ENCODE measurements around the gene NKD2.
"Not testable (repeated sequence)": the region's sequence is repeated elsewhere in the genome, so short reads cannot be mapped to it uniquely, and the experiment has no call there.

The NKD2 gene

DNA sequence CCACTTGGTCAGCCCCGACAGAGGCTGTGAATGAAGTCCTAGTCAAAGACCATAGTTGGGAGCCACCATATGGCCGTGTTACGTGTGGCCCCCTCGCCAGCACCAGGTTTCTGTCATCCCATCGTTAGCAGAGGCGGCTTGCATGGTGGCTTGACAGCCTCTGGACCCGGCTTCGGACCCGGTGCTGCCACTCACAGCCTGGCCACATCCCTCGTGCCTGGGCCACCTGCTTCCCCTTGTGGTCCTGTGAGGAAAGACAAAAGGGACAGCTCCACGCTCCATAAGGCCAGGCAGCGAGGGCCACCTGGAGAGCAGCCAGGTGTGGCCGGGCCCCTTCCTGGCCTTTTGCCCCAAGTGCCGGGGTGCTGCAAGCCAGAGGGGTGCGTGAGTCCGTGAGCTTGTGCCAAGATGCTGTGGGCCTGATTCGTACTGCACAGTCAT, 6.2 kb downstream of the NKD2 start:
- DNase-seq = no peak

DNA sequence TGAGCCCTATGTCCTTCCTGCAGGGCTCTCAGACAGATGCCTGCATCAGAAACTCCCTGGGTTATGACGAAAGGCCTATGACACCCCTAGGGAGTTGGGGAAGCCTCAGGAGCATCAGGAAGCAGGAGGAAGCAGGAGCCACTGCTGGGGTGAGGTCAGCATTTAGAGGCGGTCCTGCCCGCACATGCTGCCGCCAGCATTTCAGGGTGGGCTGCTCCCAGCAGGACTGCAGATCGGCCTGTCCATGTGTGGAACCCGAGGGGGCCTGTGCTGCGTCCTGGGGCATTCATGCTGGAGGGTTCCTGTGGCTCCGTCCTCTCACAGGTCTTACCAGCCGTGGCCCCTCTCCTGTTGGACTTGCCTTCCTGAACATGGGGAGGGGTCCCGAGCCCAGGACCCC, 6.9 kb downstream of the NKD2 start:
- no peak for DNase-seq

DNA sequence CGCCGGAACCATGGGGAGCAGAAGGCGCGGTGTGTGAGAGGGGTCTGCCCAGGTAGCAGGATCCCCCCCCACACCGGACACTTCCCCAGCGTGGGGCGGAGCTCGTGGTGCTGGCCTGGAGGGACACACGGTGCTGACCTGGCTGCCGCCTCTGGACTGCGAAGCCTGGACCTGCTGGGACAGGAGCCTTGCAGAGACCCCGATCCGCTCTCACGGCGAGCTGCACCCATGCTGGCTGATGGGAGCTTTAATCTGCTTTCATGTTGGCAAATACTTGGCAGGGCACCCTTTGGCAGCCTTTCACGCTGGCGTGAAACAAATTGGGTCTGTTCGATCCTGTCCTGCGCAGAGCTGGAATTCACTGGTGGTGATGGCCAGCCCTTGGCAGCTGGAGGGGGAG, 7.4 kb downstream of the NKD2 start:
- DNase-seq = no peak

GRCh38 chr5:1016476-1016875, 7.9 kb downstream of the NKD2 start:
- DNase-seq = no peak

DNA sequence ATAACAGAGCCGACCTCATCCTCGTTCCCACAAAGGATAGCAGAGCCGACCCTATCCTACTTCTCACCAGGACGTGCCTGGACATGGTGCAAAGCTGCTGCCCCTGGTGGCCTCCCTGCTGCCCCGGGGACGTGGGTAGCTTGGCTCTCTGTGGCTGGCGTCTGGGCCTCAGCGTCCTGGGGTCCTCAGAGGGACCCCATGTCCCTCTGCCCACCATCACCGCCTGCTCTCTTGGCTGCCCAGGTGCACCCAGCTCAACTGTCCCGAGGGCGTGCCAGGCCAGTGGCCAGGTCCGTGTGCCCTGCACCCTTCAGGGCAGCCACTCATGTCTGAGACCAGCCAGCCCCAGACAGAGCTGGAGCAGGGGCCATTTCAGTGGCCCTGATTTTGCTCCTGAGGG, 8.5 kb downstream of the NKD2 start:
- no peak for DNase-seq

GRCh38 chr5:1017691-1018455, 9.3 kb downstream of the NKD2 start:
- no peak for DNase-seq

DNA sequence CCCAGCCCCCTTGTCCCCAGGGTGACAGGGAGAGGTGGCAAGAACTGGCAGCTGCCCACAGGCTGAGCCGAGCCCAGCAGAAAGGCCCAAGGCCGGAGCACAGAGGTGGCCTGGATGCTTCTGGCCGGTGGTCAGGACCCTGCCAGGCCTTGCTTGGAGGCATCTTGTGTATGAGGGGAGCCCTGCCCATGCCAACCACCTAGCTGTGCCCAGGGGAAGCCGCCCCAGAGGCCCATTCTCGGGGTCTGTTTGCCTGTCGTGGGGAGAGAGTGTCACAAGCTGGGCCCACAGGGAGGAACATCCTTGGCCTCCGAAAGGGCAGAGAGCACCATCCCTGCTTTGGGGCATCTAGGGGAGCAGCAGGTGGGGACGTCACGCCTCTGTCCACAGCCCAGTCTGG, 10.0 kb downstream of the NKD2 start:
- no peak for DNase-seq

- DNase-seq = no peak
Measured at GRCh38 chr5:1019001-1019905, 10.7 kb downstream of the NKD2 start.

- DNase-seq = peak in 1 of 5 experiments; percentile 5
Measured at GRCh38 chr5:1020452-1020961, 11.9 kb downstream of the NKD2 start.

- DNase-seq = no peak
Measured at GRCh38 chr5:1021136-1021968, 12.8 kb downstream of the NKD2 start.

- not testable (repeated sequence) for DNase-seq
Measured at GRCh38 chr5:1021969-1022336, 13.4 kb downstream of the NKD2 start.

GRCh38 chr5:1026700-1027621, 18.4 kb downstream of the NKD2 start:
- DNase-seq = no peak

DNA sequence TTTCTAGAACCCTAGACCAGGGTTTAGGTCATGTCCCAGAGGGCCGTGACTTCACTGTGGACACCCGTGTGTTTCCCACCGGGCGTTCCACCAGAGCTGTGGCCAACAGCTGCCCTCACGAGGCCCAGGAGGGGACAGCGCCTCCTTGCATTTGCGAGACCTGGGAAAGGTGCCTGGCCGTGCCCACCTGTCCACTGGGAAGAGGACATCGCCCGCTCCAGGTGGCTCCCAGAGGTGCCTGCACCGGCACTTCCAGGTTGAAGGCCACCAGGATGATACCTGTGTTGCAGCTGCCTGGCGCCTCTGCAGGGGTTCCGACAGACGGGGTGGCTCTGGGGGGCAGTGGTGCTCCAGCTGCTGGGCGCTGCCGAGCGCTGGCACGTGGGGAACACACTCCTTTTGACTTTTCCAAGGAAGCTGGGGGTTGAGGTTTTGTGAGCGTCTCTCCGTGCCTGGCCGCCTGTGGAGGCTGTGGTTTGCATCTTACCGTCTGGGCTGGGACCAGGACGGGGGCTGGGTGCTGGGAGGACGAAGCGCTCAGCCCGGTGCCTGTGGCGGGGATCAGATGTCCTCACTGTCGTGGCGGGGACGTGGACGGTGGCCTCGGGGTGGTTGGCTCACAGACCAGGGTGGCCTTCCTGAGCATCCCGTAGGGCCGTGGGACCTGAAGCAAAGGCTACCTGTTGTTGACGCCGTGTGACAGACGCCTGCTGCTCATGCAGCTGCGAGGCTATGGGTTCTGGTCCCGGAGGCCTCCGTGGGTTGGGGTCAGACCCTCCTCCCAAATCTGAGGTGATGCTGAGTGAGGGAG, 19.2 kb downstream of the NKD2 start:
- no peak for DNase-seq

- DNase-seq = no peak
Measured at GRCh38 chr5:1028481-1029281, 20.1 kb downstream of the NKD2 start.

- no peak for DNase-seq
Measured at GRCh38 chr5:1029282-1029944, 20.8 kb downstream of the NKD2 start.

- DNase-seq = no peak
Measured at GRCh38 chr5:1029945-1030625, 21.5 kb downstream of the NKD2 start.

- DNase-seq = no peak
Measured at GRCh38 chr5:1030801-1031271, 22.2 kb downstream of the NKD2 start.

- no peak for DNase-seq
Measured at GRCh38 chr5:1031306-1031959, 22.8 kb downstream of the NKD2 start.

All from T-helper 2 cell (primary cell).